Activated naive CD4-positive, alpha-beta T cell treated with anti-CD3 and anti-CD28 coated beads for 36 hours (primary cell): ENCODE data around the gene ANO4. TPM values are rescaled to one million over a fixed set of nuclear protein-coding genes. Genes with fewer than 3 reads are reported as not detected.

Experiments used
- CTCF ChIA-PET: fragments of 350-600 bp; sonication (Branson Sonifier 250); formaldehyde crosslinking; loops from one replicate; lab custom pipeline; 2021; ENCODE audit warnings: antibody characterized with exemption; lab: Charles Lee
- DNase-seq: peaks from one replicate; pipeline ENCODE4 v3.0.0-alpha.2; 2020
- H3K27ac Mint-ChIP-seq: one replicate; pipeline ENCODE4 v1.8.0; 2021; ENCODE audit warnings: mild to moderate bottlenecking, mixed read lengths
- H3K27me3 Mint-ChIP-seq: one replicate; pipeline ENCODE4 v1.8.0; 2021; ENCODE audit warnings: low read depth, mixed read lengths
- H3K36me3 Mint-ChIP-seq: one replicate; pipeline ENCODE4 v1.8.0; 2021; ENCODE audit warnings: low read depth, mixed read lengths
- H3K4me1 Mint-ChIP-seq: one replicate; pipeline ENCODE4 v1.8.0; 2021; ENCODE audit warnings: low read depth, mixed read lengths
- H3K4me3 Mint-ChIP-seq: one replicate; pipeline ENCODE4 v1.8.0; 2021; ENCODE audit warnings: mild to moderate bottlenecking, moderate library complexity, mixed read lengths
- H3K9me3 Mint-ChIP-seq: one replicate; pipeline ENCODE4 v1.8.0; 2021; ENCODE audit warnings: mixed read lengths
- intact Hi-C: fragments of 100-400 bp; cut with micrococcal nuclease; formaldehyde crosslinking; loops from one replicate; pipeline ENCODE4 v1.15.1; 2023
- total RNA-seq, 2 experiments: library from RNA; stranded (reverse); gene quantifications; one replicate each; pipeline ENCODE4 v1.2.3, GENCODE V29; 2021

Gene ANO4
- total RNA-seq, result not detected

GRCh38 chr12:100794441-100795173, at the start of gene ANO4:
ANO4 (plus strand) TSS chr12:100794776; CDS start chr12:100901786, 107,010 bp downstream.
- no peak within 1 kb of the TSS for H3K27ac Mint-ChIP-seq
- intact Hi-C loops, result no loop called here

GRCh38 chr12:100745378-100746071, 49.1 kb upstream of the ANO4 start:
- peaks cover 5% of the 10 kb centered on the region for H3K9me3 Mint-ChIP-seq
- CTCF ChIA-PET, result interaction anchor here (0.6 kb wide), 1 partner anchor 393 kb away, joined by 4 read pairs; no protein-coding TSS in a partner anchor
- H3K4me1 Mint-ChIP-seq, result no peaks in the 10 kb centered on the region
- no peak for DNase-seq
- H3K4me3 Mint-ChIP-seq, result no peak overlapping the region
- no peak overlapping the region for H3K27ac Mint-ChIP-seq
- H3K36me3 Mint-ChIP-seq, result no peaks in the 10 kb centered on the region
- peaks cover 2% of the 10 kb centered on the region for H3K27me3 Mint-ChIP-seq
- intact Hi-C loops, result loop anchor here (10.0 kb wide), 3 partner anchors 181 to 1701 kb away; no protein-coding TSS in a partner anchor

More at GRCh38 chr12:100794441-100795173, at the start of gene ANO4:
- CTCF ChIA-PET, result no interaction called here
- H3K9me3 Mint-ChIP-seq, result no peaks in the 10 kb centered on the region
- no peaks in the 10 kb centered on the region for H3K36me3 Mint-ChIP-seq
- peaks cover 7% of the 10 kb centered on the region for H3K27me3 Mint-ChIP-seq
- no peak for DNase-seq
- no peak within 1 kb of the TSS for H3K4me3 Mint-ChIP-seq
- no peaks in the 10 kb centered on the region for H3K4me1 Mint-ChIP-seq

GRCh38 chr12:100752841-100753240, 41.7 kb upstream of the ANO4 start:
- CTCF ChIA-PET, result interaction anchor here (1.6 kb wide), 1 partner anchor 12 kb away, joined by 5 read pairs; no protein-coding TSS in a partner anchor
- Mint-ChIP-seq H3K9me3 (no peaks in the 10 kb centered on the region), H3K4me1 (no peaks in the 10 kb centered on the region), H3K36me3 (no peaks in the 10 kb centered on the region), H3K4me3 (no peak overlapping the region), H3K27ac (no peak overlapping the region), H3K27me3 (peaks cover 7% of the 10 kb centered on the region)
- intact Hi-C loops, result no loop called here
- no peak for DNase-seq

- Mint-ChIP-seq H3K4me3 (no peak overlapping the region), H3K27ac (no peak overlapping the region), H3K9me3 (no peaks in the 10 kb centered on the region), H3K36me3 (no peaks in the 10 kb centered on the region), H3K27me3 (peaks cover 6% of the 10 kb centered on the region), H3K4me1 (no peaks in the 10 kb centered on the region)
- DNase-seq, result no peak
- CTCF ChIA-PET, result interaction anchor here (1.6 kb wide), 1 partner anchor 13 kb away, joined by 5 read pairs; no protein-coding TSS in a partner anchor
- intact Hi-C loops, result no loop called here
Observed at GRCh38 chr12:100753837-100754236, 40.7 kb upstream of the ANO4 start.

GRCh38 chr12:100755186-100755585, 39.4 kb upstream of the ANO4 start:
- H3K36me3 Mint-ChIP-seq, result no peaks in the 10 kb centered on the region
- no peaks in the 10 kb centered on the region for H3K9me3 Mint-ChIP-seq
- intact Hi-C loops, result no loop called here
- H3K27ac Mint-ChIP-seq, result no peak overlapping the region
- no peaks in the 10 kb centered on the region for H3K4me1 Mint-ChIP-seq
- CTCF ChIA-PET, result interaction anchor here (0.6 kb wide), 1 partner anchor 261 kb away, joined by 3 read pairs; no protein-coding TSS in a partner anchor
- H3K4me3 Mint-ChIP-seq, result no peak overlapping the region
- H3K27me3 Mint-ChIP-seq, result peaks cover 6% of the 10 kb centered on the region
- DNase-seq, result no peak

- no peaks in the 10 kb centered on the region for H3K4me1 Mint-ChIP-seq
- no peaks in the 10 kb centered on the region for H3K36me3 Mint-ChIP-seq
- no peaks in the 10 kb centered on the region for H3K9me3 Mint-ChIP-seq
- DNase-seq, result no peak
- no peak overlapping the region for H3K27ac Mint-ChIP-seq
- H3K27me3 Mint-ChIP-seq, result no peaks in the 10 kb centered on the region
- CTCF ChIA-PET, result no interaction called here
- no peak overlapping the region for H3K4me3 Mint-ChIP-seq
- intact Hi-C loops, result no loop called here
Observed at GRCh38 chr12:100758083-100758482, 36.5 kb upstream of the ANO4 start.

- H3K36me3 Mint-ChIP-seq, result no peaks in the 10 kb centered on the region
- DNase-seq, result no peak
- intact Hi-C loops, result no loop called here
- H3K27ac Mint-ChIP-seq, result no peak overlapping the region
- H3K4me1 Mint-ChIP-seq, result no peaks in the 10 kb centered on the region
- no peaks in the 10 kb centered on the region for H3K27me3 Mint-ChIP-seq
- CTCF ChIA-PET, result no interaction called here
- peaks cover 6% of the 10 kb centered on the region for H3K9me3 Mint-ChIP-seq
- H3K4me3 Mint-ChIP-seq, result no peak overlapping the region
Observed at GRCh38 chr12:100767371-100767770, 27.2 kb upstream of the ANO4 start.

- H3K9me3 Mint-ChIP-seq, result peaks cover 6% of the 10 kb centered on the region
- intact Hi-C loops, result no loop called here
- no peaks in the 10 kb centered on the region for H3K4me1 Mint-ChIP-seq
- no peak overlapping the region for H3K27ac Mint-ChIP-seq
- no peak overlapping the region for H3K4me3 Mint-ChIP-seq
- no peak for DNase-seq
- CTCF ChIA-PET, result no interaction called here
- H3K27me3 Mint-ChIP-seq, result no peaks in the 10 kb centered on the region
- no peaks in the 10 kb centered on the region for H3K36me3 Mint-ChIP-seq
Observed at GRCh38 chr12:100767950-100768349, 26.6 kb upstream of the ANO4 start.

GRCh38 chr12:100778967-100779590, 15.5 kb upstream of the ANO4 start:
- CTCF ChIA-PET, result no interaction called here
- H3K4me3 Mint-ChIP-seq, result no peak overlapping the region
- intact Hi-C loops, result no loop called here
- H3K36me3 Mint-ChIP-seq, result no peaks in the 10 kb centered on the region
- no peak overlapping the region for H3K27ac Mint-ChIP-seq
- DNase-seq, result no peak
- H3K4me1 Mint-ChIP-seq, result no peaks in the 10 kb centered on the region
- H3K27me3 Mint-ChIP-seq, result no peaks in the 10 kb centered on the region
- no peaks in the 10 kb centered on the region for H3K9me3 Mint-ChIP-seq

- Mint-ChIP-seq H3K36me3 (no peaks in the 10 kb centered on the region), H3K27me3 (peaks cover under 1% of the 10 kb centered on the region), H3K4me3 (no peak overlapping the region), H3K4me1 (no peaks in the 10 kb centered on the region), H3K27ac (no peak overlapping the region), H3K9me3 (no peaks in the 10 kb centered on the region)
- CTCF ChIA-PET, result no interaction called here
- intact Hi-C loops, result no loop called here
- no peak for DNase-seq
Observed at GRCh38 chr12:100789146-100789545, 5.4 kb upstream of the ANO4 start.

- Mint-ChIP-seq H3K27ac (no peak overlapping the region), H3K36me3 (no peaks in the 10 kb centered on the region), H3K4me1 (no peaks in the 10 kb centered on the region), H3K4me3 (no peak overlapping the region), H3K9me3 (no peaks in the 10 kb centered on the region), H3K27me3 (peaks cover 5% of the 10 kb centered on the region)
- CTCF ChIA-PET, result no interaction called here
- intact Hi-C loops, result no loop called here
- no peak for DNase-seq
Observed at GRCh38 chr12:100789975-100790374, 4.6 kb upstream of the ANO4 start.

- H3K9me3 Mint-ChIP-seq, result no peaks in the 10 kb centered on the region
- no peak overlapping the region for H3K27ac Mint-ChIP-seq
- H3K27me3 Mint-ChIP-seq, result peaks cover 7% of the 10 kb centered on the region
- no peaks in the 10 kb centered on the region for H3K36me3 Mint-ChIP-seq
- no peaks in the 10 kb centered on the region for H3K4me1 Mint-ChIP-seq
- CTCF ChIA-PET, result no interaction called here
- no peak for DNase-seq
- intact Hi-C loops, result no loop called here
- H3K4me3 Mint-ChIP-seq, result no peak overlapping the region
Observed at GRCh38 chr12:100790552-100790951, 4.0 kb upstream of the ANO4 start.
